Kidney (tissue), 14 donors: ENCODE results near the gene SEMA3E. TPM values are rescaled to one million over a fixed set of nuclear protein-coding genes. Genes with fewer than 3 reads are reported as not detected.
A peak's percentile ranks its signal among the peaks of the same experiment; 100 is the strongest.

Experiments used
- DNase-seq, 5 donors: peaks; one replicate each; pipeline ENCODE4 v3.0.0-alpha.2; 2013 to 2020
- FAIRE-seq: peaks from 2 replicates; lab custom pipeline; 2012; peaks lifted over from hg19 to GRCh38; lab: Jason Lieb, UNC
- H3K27ac ChIP-seq, 2 donors: one replicate each; pipeline ENCODE4 v1.7.0; 2013; ENCODE audit warnings: low read depth in 2 of 2, low read length in 2 of 2, inconsistent platforms in 1 of 2
- H3K27me3 ChIP-seq: one replicate; pipeline ENCODE4 v1.7.1; 2013; ENCODE audit warnings: low read length, inconsistent platforms; ENCODE audit not compliant: control insufficient read depth, insufficient read depth
- H3K36me3 ChIP-seq, 3 donors: one replicate each; pipeline versions ENCODE4 v1.7.0 to v1.7.1; 2013; ENCODE audit warnings: low read length in 3 of 3, control low read depth in 1 of 3, inconsistent platforms in 1 of 3; ENCODE audit not compliant: insufficient read depth in 3 of 3, control insufficient read depth in 2 of 3
- H3K4me1 ChIP-seq, 3 donors: one replicate each; pipeline versions ENCODE4 v1.7.0 to v1.7.1; 2013; ENCODE audit warnings: low read length in 3 of 3, inconsistent platforms in 1 of 3, low read depth in 1 of 3; ENCODE audit not compliant: control insufficient read depth in 2 of 3, insufficient read depth in 2 of 3
- H3K4me3 ChIP-seq, 3 donors: one replicate each; pipeline versions ENCODE4 v1.7.0 to v1.8.1; 2013; ENCODE audit warnings: low read length in 3 of 3, control low read depth in 1 of 3, inconsistent platforms in 1 of 3
- H3K9ac ChIP-seq, 3 donors: one replicate each; pipeline versions ENCODE4 v1.7.0 to v1.7.1; 2013; ENCODE audit warnings: low read length in 3 of 3, control low read depth in 1 of 3, inconsistent platforms in 1 of 3
- H3K9me3 ChIP-seq, 3 donors: one replicate each; pipeline versions ENCODE4 v1.7.0 to v1.7.1; 2013; ENCODE audit warnings: low read length in 3 of 3, control low read depth in 1 of 3, inconsistent platforms in 1 of 3; ENCODE audit not compliant: control insufficient read depth in 2 of 3, insufficient read depth in 1 of 3
- CTCF ChIP-seq: IDR thresholded peaks from 3 replicates; pipeline ENCODE4 v1.5.1; 2012; ENCODE audit warnings: mild to moderate bottlenecking, moderate library complexity, borderline replicate concordance; ENCODE audit not compliant: insufficient read depth; ENCODE audit errors: extremely low read depth
- intact Hi-C: fragments of 100-400 bp; cut with DNase I; formaldehyde crosslinking; loops from one replicate; pipeline ENCODE4 v1.11.1; 2022
- polyA plus RNA-seq: library from polyadenylated mRNA; stranded (reverse); fragments of 350-450 nt; fragmentation: Illumina TruSeq; extraction: RNeasy Lipid Tissue Mini Kit (QIAGEN cat#74804); gene quantifications from one replicate; pipeline ENCODE4 v1.2.3, GENCODE V29; 2014; ENCODE audit warnings: low read depth, low replicate concordance; ENCODE audit not compliant: insufficient read depth
- total RNA-seq: library from RNA; stranded (reverse); fragmentation: NEBNext Ultra II Directional; extraction: Animal tissue kit (Norgen Biotek cat#: 25700); gene quantifications from one replicate; pipeline ENCODE4 v1.2.1, GENCODE V29; 2021
- donor health status: control.
- donor health status: control.
- donor health status: control.
- donor health status: control.
- donor health status: control.
- donor health status: DM: yes; HTN: yes; CAD: no.
- donor health status: Normal renal cell carcinoma (clear cell type).

Gene SEMA3E
- total and polyA plus RNA-seq, 2 donors from 2014 or later = 0.15 to 1.1 TPM

DNA sequence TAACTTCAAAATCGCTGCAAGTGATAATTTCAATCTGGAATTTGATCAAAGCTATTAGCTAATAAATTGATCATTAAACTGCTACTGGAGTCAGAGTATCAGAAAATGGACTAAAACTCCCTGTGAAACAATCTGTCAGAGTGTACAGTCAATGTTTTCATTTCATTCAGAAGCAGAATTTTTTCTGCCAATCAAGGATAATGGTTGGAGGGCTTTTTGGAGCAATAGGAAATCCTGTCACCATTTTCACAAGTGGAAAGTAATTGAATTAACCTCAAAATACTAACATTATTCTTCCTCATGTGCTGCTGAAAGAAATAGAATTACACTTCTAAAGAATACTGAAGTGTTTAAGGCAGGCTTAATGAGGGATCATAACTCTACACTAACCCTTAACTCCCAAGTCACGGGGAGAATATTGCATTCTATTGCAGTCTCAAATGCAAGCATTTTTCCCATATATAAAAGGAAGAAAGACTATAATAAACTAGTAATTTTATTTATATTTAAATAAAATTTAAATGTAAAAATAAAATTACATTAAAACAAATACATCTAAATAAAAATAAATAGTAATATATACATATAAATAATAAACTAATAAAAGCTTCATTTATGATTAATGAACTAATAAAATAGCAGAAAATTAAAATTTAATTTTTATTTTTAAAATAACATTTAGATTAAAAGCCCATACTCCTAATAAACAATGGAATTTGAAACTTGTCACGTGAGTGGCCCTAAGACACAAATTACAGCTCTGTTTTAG is 67.1 kb downstream of the SEMA3E start:
- intact Hi-C loops = no loop called here
- FAIRE-seq = peak; percentile 91
- Histone ChIP-seq H3K27me3 (no peaks in the 10 kb centered on the region), H3K27ac (no peak overlapping the region), H3K9me3 (no peaks in the 10 kb centered on the region), H3K36me3 (no peaks in the 10 kb centered on the region), H3K9ac (no peak overlapping the region), H3K4me3 (no peak overlapping the region), H3K4me1 (no peaks in the 10 kb centered on the region)
- TF ChIP-seq CTCF = no peak
- no peak for DNase-seq

DNA sequence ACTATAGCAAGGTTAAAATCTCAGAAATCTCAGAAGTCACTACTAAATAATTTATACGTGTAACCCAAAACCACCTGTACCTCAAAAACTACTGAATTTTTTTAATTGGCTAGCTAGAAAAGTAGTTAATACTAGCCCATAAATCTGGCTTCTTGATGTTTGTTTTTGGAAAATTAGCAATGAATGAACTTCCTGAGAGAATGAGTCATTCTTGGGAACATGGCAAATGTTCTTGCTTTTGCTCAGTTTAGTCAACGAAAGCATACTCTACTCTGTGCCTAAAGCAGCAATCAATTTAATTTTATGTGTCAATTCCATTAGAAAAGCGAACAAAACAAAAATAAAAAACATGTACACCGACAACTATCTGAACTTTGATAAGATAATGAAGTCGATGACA is 69.2 kb downstream of the SEMA3E start:
- no peak for FAIRE-seq
- intact Hi-C loops = no loop called here

DNA sequence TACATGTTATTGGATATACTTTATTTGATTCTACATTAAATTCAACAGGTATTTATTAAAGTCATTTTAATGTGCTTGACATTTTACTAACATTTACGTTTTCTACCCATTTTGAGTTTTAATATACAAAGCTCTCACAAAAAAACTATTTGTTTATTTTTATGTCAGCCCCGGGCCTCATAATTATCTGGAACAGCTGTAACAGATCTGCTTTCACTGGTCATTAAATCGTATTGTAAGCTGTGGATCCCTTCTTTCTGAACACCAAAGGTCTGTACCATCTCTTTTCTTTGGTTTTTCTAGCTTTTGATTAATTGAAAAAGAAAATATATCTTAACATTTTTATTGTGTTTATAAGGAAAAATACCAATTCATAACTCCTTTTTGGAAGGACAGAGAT is 73.5 kb downstream of the SEMA3E start:
- Histone ChIP-seq H3K27ac (no peak overlapping the region), H3K9me3 (no peaks in the 10 kb centered on the region), H3K4me3 (no peak overlapping the region), H3K4me1 (no peaks in the 10 kb centered on the region), H3K9ac (no peak overlapping the region), H3K36me3 (no peaks in the 10 kb centered on the region), H3K27me3 (no peaks in the 10 kb centered on the region)
- FAIRE-seq (no peak), DNase-seq (no peak)
- intact Hi-C loops = no loop called here
- TF ChIP-seq CTCF = no peak

More for the DNA sequence above, 69.2 kb downstream of the SEMA3E start:
- no peaks in the 10 kb centered on the region for H3K4me1 ChIP-seq
- TF ChIP-seq CTCF = no peak
- no peak for DNase-seq
- no peak overlapping the region for H3K4me3 ChIP-seq
- H3K27ac ChIP-seq = no peak overlapping the region
- no peak overlapping the region for H3K9ac ChIP-seq
- no peaks in the 10 kb centered on the region for H3K36me3 ChIP-seq
- no peaks in the 10 kb centered on the region for H3K27me3 ChIP-seq
- no peaks in the 10 kb centered on the region for H3K9me3 ChIP-seq

DNA sequence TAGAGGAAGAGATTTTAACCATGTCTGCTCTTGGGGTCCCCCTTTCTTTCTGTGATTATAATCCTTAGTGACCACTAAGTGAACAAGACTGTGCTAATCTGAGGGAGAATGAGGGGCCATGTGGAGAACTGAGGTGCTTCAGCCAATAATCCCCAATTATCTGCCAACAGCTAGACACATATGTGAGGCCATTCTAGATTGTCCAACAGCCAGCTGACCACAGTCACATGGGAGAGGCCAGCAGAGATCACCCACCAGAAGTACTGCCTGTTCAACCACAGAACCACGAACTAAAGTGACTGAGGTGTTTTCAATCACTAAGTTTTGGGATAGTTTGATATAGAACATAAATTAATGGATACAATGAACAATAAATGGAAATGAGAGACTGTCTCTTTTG is 74.3 kb downstream of the SEMA3E start:
- H3K27me3 ChIP-seq = no peaks in the 10 kb centered on the region
- DNase-seq = no peak
- H3K9ac ChIP-seq = no peak overlapping the region
- FAIRE-seq = no peak
- intact Hi-C loops = no loop called here
- H3K36me3 ChIP-seq = no peaks in the 10 kb centered on the region
- H3K27ac ChIP-seq = no peak overlapping the region
- TF ChIP-seq CTCF = no peak
- H3K9me3 ChIP-seq = no peaks in the 10 kb centered on the region
- no peaks in the 10 kb centered on the region for H3K4me1 ChIP-seq
- H3K4me3 ChIP-seq = no peak overlapping the region
